Measurements from ENCODE around the gene RAMACL. TPM values are rescaled to one million over a fixed set of nuclear protein-coding genes. Genes with fewer than 3 reads are reported as not detected.

RAMACL gene
- total RNA-seq, 4 donors from 2014 or later = 0.93 to 2.1 (median 1.5) TPM

DNA sequence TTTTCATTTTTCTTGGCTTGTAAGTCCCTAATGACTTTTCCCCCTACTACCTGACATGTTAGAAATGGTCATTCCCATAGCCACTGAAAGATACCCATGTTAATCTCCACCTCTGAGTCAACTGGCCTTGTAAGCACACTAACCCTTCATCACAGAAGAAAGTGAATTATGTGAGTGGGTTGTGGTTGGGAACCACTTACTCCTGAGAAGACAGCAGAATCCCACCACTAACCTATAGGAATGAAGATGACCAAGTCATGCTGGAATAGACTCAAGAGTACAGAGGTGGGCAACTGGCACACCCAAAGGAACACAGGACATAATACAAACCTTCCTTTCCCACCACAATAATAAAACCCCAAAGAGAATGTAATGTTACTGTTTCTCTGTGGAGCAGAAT lies 30.1 kb downstream of the RAMACL start:
- H3K4me3 ChIP-seq (ENCODE audit: low read depth, poor library complexity, severe bottlenecking) = no peak overlapping the region
- no peak for DNase-seq (ENCODE audit: low spot score in 2 of 2)
- intact Hi-C loops (cut with DNase I; ENCODE audit: low total_unique reads) = no loop called here
- TF ChIP-seq CTCF (IDR thresholded peaks at IDR 0.05) (no peak), POLR2A (IDR thresholded peaks at IDR 0.05) (no peak)

DNA sequence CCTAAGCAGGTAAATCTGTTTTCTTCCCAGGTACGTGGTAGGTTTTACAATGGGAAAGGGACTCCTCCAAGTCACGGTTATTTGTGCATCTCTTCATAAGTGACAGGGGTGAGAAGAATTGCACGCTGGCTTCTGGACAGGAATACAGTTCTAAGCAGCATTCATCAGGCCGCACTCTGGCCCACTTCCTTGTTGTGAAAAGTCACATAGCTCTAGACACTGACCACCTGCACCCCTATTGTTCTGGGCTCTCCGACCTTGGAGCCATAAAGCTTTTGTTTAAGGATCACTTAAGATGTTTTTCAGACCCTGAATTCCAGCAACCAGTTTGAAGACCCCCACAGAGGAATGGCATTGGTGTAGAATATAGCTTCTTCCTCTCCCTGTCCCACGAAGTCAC lies 31.4 kb downstream of the RAMACL start:
- 91 to 93% methylated on average over 6 of the region's 6 CpGs for WGBS, 2 donors
- DNase-seq (ENCODE audit: low spot score in 2 of 2) = peak in 1 of 2 donors; percentile 82
- no peak overlapping the region for H3K4me3 ChIP-seq (ENCODE audit: low read depth, poor library complexity, severe bottlenecking)
- intact Hi-C loops (cut with DNase I; ENCODE audit: low total_unique reads) = no loop called here
- TF ChIP-seq POLR2A (IDR thresholded peaks at IDR 0.05) (no peak), CTCF (IDR thresholded peaks at IDR 0.05) (no peak)

- TF ChIP-seq CTCF (IDR thresholded peaks at IDR 0.05) (no peak), POLR2A (IDR thresholded peaks at IDR 0.05) (no peak)
- no peak overlapping the region for H3K4me3 ChIP-seq (ENCODE audit: low read depth, poor library complexity, severe bottlenecking)
- peak in 1 of 2 donors; percentile 85 for DNase-seq (ENCODE audit: low spot score in 2 of 2)
- 44 to 62% methylated on average over 8 of the region's 8 CpGs for WGBS, 2 donors
- intact Hi-C loops (cut with DNase I; ENCODE audit: low total_unique reads) = no loop called here
These were observed 32.2 kb downstream of the RAMACL start for GRCh38 chr6:166554316-166554715.

GRCh38 chr6:166553563-166554271 lies 32.8 kb downstream of the RAMACL start:
- intact Hi-C loops (cut with DNase I; ENCODE audit: low total_unique reads) = no loop called here
- WGBS, 2 donors = 35 to 40% methylated on average over 13 of the region's 13 CpGs
- no peak overlapping the region for H3K4me3 ChIP-seq (ENCODE audit: low read depth, poor library complexity, severe bottlenecking)
- TF ChIP-seq POLR2A (IDR thresholded peaks at IDR 0.05) = no peak
- TF ChIP-seq CTCF (IDR thresholded peaks at IDR 0.05) = no peak
- DNase-seq (ENCODE audit: low spot score in 2 of 2) = peak; percentile 69 to 93

DNA sequence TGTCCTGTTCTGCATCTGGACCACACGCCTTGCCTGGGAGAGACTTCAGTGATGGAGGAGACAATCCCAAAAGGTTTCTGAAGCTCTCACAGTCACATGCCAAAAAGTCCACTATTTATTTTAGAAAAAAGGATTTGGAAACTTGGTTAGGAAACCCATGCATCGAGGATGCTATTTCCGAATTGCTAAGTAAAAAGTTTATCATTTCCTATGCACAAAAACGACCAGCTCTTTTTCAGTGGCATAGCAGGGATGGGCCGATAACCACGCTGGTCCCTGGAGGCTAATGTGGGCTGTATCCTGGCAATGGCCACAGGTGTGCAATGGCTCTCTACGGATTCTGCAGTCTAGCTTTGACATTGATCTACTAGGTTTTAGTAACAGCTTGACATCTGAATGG lies 33.9 kb downstream of the RAMACL start:
- no peak overlapping the region for H3K4me3 ChIP-seq (ENCODE audit: low read depth, poor library complexity, severe bottlenecking)
- TF ChIP-seq CTCF (IDR thresholded peaks at IDR 0.05) (no peak), POLR2A (IDR thresholded peaks at IDR 0.05) (no peak)
- DNase-seq (ENCODE audit: low spot score in 2 of 2) = no peak
- WGBS, 2 donors = 85 to 89% methylated on average over 7 of the region's 7 CpGs
- intact Hi-C loops (cut with DNase I; ENCODE audit: low total_unique reads) = no loop called here
